ENCODE results near the gene CFAP221. TPM values are rescaled to one million over a fixed set of nuclear protein-coding genes. Genes with fewer than 3 reads are reported as not detected.

Gene CFAP221
- total RNA-seq, 1 donor from 2014 or later, result 1.0 TPM

DNA sequence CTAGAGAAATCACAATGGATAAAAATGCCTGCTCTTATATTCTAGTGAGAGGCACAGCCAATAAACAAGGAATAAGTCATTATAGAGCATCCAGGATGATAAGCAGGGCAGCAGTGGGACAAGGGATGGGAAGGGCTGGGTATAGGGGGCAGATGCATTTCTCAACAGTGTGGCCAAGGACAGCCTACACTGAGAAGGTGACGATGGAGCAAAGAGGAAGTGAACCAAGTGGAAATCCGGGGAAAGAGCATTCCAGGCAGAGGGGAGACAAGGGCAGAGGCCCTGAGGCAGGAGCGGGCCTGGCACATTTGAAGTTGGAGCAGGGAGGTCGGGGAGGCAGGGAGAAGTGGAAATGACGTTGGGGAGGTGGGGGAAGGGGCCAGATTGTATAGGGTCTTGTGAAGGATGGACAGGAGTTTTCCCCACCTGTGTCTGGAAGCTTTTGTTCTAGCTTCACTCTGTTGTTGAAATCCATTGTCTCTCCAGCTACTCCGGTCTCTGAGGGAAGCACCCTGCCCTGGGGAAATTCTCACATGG, 152.3 kb downstream of the CFAP221 start:
- TF ChIP-seq, protein P1, sequence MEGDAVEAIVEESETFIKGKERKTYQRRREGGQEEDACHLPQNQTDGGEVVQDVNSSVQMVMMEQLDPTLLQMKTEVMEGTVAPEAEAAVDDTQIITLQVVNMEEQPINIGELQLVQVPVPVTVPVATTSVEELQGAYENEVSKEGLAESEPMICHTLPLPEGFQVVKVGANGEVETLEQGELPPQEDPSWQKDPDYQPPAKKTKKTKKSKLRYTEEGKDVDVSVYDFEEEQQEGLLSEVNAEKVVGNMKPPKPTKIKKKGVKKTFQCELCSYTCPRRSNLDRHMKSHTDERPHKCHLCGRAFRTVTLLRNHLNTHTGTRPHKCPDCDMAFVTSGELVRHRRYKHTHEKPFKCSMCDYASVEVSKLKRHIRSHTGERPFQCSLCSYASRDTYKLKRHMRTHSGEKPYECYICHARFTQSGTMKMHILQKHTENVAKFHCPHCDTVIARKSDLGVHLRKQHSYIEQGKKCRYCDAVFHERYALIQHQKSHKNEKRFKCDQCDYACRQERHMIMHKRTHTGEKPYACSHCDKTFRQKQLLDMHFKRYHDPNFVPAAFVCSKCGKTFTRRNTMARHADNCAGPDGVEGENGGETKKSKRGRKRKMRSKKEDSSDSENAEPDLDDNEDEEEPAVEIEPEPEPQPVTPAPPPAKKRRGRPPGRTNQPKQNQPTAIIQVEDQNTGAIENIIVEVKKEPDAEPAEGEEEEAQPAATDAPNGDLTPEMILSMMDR (IDR thresholded peaks at IDR 0.05; ENCODE audit: borderline replicate concordance), result no peak
- intact Hi-C loops (cut with micrococcal nuclease), result no loop called here

DNA sequence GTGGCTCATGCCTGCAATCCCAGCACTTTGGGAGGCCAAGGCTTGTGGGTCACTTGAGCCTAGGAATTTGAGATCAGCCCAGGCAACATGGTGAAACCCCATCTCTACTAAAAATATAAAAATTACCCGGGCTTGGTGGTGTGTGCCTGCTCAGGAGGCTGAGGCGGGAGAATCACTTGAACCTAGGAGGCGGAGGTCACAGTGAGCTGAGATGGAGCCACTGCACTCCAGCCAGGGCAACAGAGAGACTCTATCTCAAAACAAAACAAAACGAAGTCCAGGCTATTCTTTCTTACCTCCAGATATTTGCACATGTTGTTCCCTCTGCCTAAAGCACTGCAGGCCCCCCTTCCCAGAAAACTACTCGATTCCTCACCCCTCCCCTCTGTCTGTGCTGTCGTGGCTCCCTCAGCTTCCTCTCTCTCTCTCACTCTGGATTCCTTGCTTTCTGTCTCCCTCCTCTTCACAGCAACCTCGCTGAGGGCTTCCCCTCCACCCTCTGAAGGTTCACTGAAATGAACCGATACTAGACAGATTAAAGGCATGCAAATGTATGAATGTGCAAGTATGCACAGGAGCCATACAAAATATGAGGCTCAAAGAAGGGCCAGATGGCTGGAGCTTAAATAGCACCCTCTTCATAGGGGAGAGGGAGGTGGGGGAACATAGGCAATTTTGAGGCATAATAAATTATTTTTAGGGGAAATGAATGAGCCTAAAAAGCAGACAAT, 153.2 kb downstream of the CFAP221 start:
- no peaks in the 10 kb centered on the region for H3K9me3 ChIP-seq (replicated peaks)
- intact Hi-C loops (cut with micrococcal nuclease), result no loop called here
- DNase-seq, result no peak
- no peak overlapping the region for H3K4me3 ChIP-seq
- no peaks in the 10 kb centered on the region for H3K36me3 ChIP-seq
- peaks cover 9% of the 10 kb centered on the region for H3K4me1 ChIP-seq
- H3K27ac ChIP-seq (replicated peaks), result no peak overlapping the region
- H3K27me3 ChIP-seq (ENCODE audit: low read depth), result peaks cover 19% of the 10 kb centered on the region
- TF ChIP-seq, protein P1 (IDR thresholded peaks at IDR 0.05; ENCODE audit: borderline replicate concordance), result no peak

More for the DNA sequence above, 152.3 kb downstream of the CFAP221 start:
- Histone ChIP-seq H3K4me1 (no peaks in the 10 kb centered on the region), H3K27me3 (ENCODE audit: low read depth) (peaks cover 19% of the 10 kb centered on the region), H3K4me3 (no peak overlapping the region), H3K9me3 (replicated peaks) (no peaks in the 10 kb centered on the region), H3K36me3 (no peaks in the 10 kb centered on the region), H3K27ac (replicated peaks) (no peak overlapping the region)
- no peak for DNase-seq

DNA sequence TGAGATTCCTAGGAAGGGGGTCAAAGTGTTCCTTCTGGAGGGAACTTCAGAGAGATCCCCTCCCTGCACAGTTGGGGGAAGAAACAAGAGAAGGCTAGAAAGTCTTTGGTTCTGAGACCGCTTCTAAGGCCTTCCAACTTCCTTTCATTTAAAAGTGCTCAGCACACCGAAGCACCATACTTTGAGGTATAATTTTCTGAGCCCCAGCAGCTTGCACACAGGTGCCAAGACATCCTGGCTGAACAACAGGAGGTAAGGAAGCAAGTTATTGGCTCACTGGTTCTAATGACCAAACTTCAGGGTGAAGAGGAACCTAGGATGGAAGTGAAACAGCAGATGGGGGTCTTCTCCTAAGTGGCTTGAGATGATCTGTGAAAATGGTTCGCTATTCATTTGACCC, 154.0 kb downstream of the CFAP221 start:
- DNase-seq, result no peak
- TF ChIP-seq, protein P1 (IDR thresholded peaks at IDR 0.05; ENCODE audit: borderline replicate concordance), result no peak
- Histone ChIP-seq H3K4me1 (peaks cover 15% of the 10 kb centered on the region), H3K9me3 (replicated peaks) (no peaks in the 10 kb centered on the region), H3K27ac (replicated peaks) (no peak overlapping the region), H3K4me3 (no peak overlapping the region), H3K36me3 (no peaks in the 10 kb centered on the region), H3K27me3 (ENCODE audit: low read depth) (peaks cover 19% of the 10 kb centered on the region)
- intact Hi-C loops (cut with micrococcal nuclease), result no loop called here

DNA sequence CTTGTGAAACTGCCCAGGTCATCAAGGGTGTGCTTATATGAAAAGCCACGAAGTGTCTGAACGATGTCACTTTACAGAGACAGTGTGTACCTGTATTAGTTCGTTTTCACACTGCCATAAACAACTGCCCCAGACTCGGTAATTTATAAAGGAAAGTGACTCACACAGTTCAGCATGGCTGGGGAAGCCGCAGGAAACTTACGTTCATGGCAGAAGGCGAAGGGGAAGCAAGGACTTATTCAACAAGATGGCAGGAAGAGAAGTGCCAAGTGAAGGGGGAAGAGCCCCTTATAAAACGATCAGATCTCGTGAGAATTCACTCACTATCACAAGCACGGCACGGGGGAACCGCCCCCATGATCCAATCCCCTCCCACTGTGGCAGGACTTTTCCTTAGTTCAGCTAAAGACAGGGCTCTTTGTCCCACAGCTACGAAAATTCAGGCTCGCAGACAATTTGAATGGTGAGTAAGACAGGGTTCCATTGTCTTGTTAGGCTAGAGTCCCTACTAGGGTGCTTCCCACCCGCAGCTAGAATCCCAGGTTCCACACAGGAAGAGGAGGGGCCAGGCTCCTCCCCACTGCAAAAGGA, 154.9 kb downstream of the CFAP221 start:
- TF ChIP-seq, protein P1 (IDR thresholded peaks at IDR 0.05; ENCODE audit: borderline replicate concordance), result no peak

DNA sequence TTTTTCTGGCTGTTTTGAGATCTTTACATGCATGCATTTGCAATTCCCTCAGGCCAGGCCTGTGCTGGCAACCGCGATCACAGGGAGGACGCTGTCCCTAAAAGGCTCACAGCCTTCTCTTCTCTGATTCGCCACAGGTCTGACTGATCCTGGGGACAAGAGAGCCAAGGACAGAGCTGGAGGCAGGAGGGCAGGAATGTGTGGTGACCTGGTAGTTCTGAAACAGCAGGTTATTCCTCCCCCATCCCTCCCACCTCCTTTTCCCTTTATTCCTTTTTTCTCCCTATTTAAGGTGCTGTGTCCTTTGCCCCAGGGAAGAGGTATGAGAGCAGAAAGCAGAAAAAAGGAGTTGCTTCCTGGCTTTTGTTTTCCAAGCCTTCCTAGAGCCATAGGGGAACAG, 156.6 kb downstream of the CFAP221 start:
- peaks cover 7% of the 10 kb centered on the region for H3K9me3 ChIP-seq (replicated peaks)
- no peak for DNase-seq
- intact Hi-C loops (cut with micrococcal nuclease), result no loop called here
- peaks cover 15% of the 10 kb centered on the region for H3K4me1 ChIP-seq
- H3K36me3 ChIP-seq, result no peaks in the 10 kb centered on the region
- peaks cover 13% of the 10 kb centered on the region for H3K27me3 ChIP-seq (ENCODE audit: low read depth)
- H3K27ac ChIP-seq (replicated peaks), result no peak overlapping the region
- no peak overlapping the region for H3K4me3 ChIP-seq
- TF ChIP-seq, protein P1 (IDR thresholded peaks at IDR 0.05; ENCODE audit: borderline replicate concordance), result no peak

More for the DNA sequence above, 154.9 kb downstream of the CFAP221 start:
- DNase-seq, result no peak
- no peak overlapping the region for H3K4me3 ChIP-seq
- H3K27ac ChIP-seq (replicated peaks), result no peak overlapping the region
- no peaks in the 10 kb centered on the region for H3K9me3 ChIP-seq (replicated peaks)
- H3K36me3 ChIP-seq, result no peaks in the 10 kb centered on the region
- H3K4me1 ChIP-seq, result peaks cover 15% of the 10 kb centered on the region
- H3K27me3 ChIP-seq (ENCODE audit: low read depth), result peaks cover 19% of the 10 kb centered on the region
- intact Hi-C loops (cut with micrococcal nuclease), result no loop called here

Data from left ventricle myocardium inferior (tissue), 1 donor.